Loucy (cell line): ENCODE data around the gene DDX39A.

ENCODE experiments used
- H2AFZ ChIP-seq: fragments of 200-600 bp; sonication (generic); 2 replicates; pipeline ENCODE4 v1.6.0; 2016; ENCODE audit warnings: antibody characterized with exemption, mild to moderate bottlenecking, low read length, moderate library complexity
- H3F3A ChIP-seq: fragments of 200-600 bp; 2 replicates; pipeline ENCODE4 v1.6.0; 2016; ENCODE audit warnings: antibody characterized with exemption, low read depth, mild to moderate bottlenecking
- H3K27me3 ChIP-seq: fragments of 200-600 bp; sonication (generic); 2 replicates; pipeline ENCODE4 v1.6.1; 2014; ENCODE audit warnings: low read length, mild to moderate bottlenecking; ENCODE audit not compliant: insufficient read depth, poor library complexity, severe bottlenecking
- H3K36me3 ChIP-seq: fragments of 200-600 bp; sonication (generic); 2 replicates; pipeline ENCODE4 v1.6.1; 2016; ENCODE audit warnings: low read length; ENCODE audit not compliant: insufficient read depth
- H3K4me1 ChIP-seq: fragments of 200-600 bp; sonication (generic); 2 replicates; pipeline ENCODE4 v1.5.1; 2014; ENCODE audit warnings: low read length, mild to moderate bottlenecking; ENCODE audit not compliant: insufficient read depth, poor library complexity, severe bottlenecking
- H3K4me2 ChIP-seq: fragments of 200-600 bp; sonication (generic); 2 replicates; pipeline ENCODE4 v1.6.0; 2014; ENCODE audit warnings: antibody characterized with exemption, low read length, low read depth, mild to moderate bottlenecking; ENCODE audit not compliant: poor library complexity, severe bottlenecking
- H3K4me3 ChIP-seq: fragments of 200-600 bp; sonication (generic); 2 replicates; pipeline ENCODE4 v1.5.1; 2014; ENCODE audit warnings: low read length, mild to moderate bottlenecking, mixed read lengths; ENCODE audit not compliant: poor library complexity, severe bottlenecking
- H3K79me2 ChIP-seq: fragments of 200-600 bp; sonication (generic); 2 replicates; pipeline ENCODE4 v1.6.1; 2014; ENCODE audit warnings: low read length; ENCODE audit not compliant: insufficient read depth
- H3K9ac ChIP-seq: fragments of 200-600 bp; sonication (generic); 2 replicates; pipeline ENCODE4 v1.6.0; 2014; ENCODE audit warnings: mild to moderate bottlenecking, low read depth, low read length, moderate library complexity; ENCODE audit not compliant: poor library complexity, severe bottlenecking
- H3K9me2 ChIP-seq: fragments of 200-600 bp; sonication (generic); replicated peaks from 2 replicates; pipeline ENCODE4 v1.6.1; 2016; ENCODE audit warnings: low read depth, low read length, mixed read lengths
- H3K9me3 ChIP-seq: fragments of 200-600 bp; sonication (generic); 2 replicates; pipeline ENCODE4 v1.6.1; 2014; ENCODE audit warnings: mild to moderate bottlenecking, antibody characterized with exemption, low read length, low read depth; ENCODE audit not compliant: insufficient read depth
- H4K20me1 ChIP-seq: fragments of 200-600 bp; sonication (generic); 2 replicates; pipeline ENCODE4 v1.6.0; 2014; ENCODE audit warnings: antibody characterized with exemption, low read length, mild to moderate bottlenecking; ENCODE audit not compliant: insufficient read depth, poor library complexity, severe bottlenecking
- EZH2phosphoT487 ChIP-seq: fragments of 200-600 bp; IDR thresholded peaks from 2 replicates; pipeline ENCODE4 v1.6.1; 2018; ENCODE audit warnings: antibody characterized with exemption, mild to moderate bottlenecking, moderate library complexity, borderline replicate concordance
- TF ChIP-seq, protein P1 (sequence below): fragments of 200-600 bp; sonication (generic); conservative IDR thresholded peaks from 2 replicates; pipeline ENCODE4 v1.5.1; 2014; ENCODE audit warnings: mild to moderate bottlenecking, antibody characterized with exemption, low read length

The DDX39A gene

GRCh38 chr19:14433554-14434501 is 14.7 kb upstream of the DDX39A start:
- H3K79me2 ChIP-seq, result peaks cover 58% of the 10 kb centered on the region

GRCh38 chr19:14432791-14433553 is 13.8 kb upstream of the DDX39A start, which contains the start of gene PKN1:
PKN1 (plus strand) TSS chr19:14433306; CDS start chr19:14433522, 216 bp downstream.
- Histone ChIP-seq H3K9me3 (no peaks in the 10 kb centered on the region), H3K4me2 (peak within 1 kb of the TSS; percentile 96), H3K9me2 (no peaks in the 10 kb centered on the region), H3K4me3 (peak within 1 kb of the TSS; percentile 93), H3F3A (no peaks in the 10 kb centered on the region), H4K20me1 (peaks cover 21% of the 10 kb centered on the region), H2AFZ (peak within 1 kb of the TSS; percentile 92), H3K9ac (peak within 1 kb of the TSS; percentile 89), H3K36me3 (no peaks in the 10 kb centered on the region), H3K4me1 (peaks cover 24% of the 10 kb centered on the region), H3K27me3 (no peaks in the 10 kb centered on the region), H3K79me2 (peaks cover 49% of the 10 kb centered on the region)
- no peak for TF ChIP-seq EZH2phosphoT487
- TF ChIP-seq, protein P1, sequence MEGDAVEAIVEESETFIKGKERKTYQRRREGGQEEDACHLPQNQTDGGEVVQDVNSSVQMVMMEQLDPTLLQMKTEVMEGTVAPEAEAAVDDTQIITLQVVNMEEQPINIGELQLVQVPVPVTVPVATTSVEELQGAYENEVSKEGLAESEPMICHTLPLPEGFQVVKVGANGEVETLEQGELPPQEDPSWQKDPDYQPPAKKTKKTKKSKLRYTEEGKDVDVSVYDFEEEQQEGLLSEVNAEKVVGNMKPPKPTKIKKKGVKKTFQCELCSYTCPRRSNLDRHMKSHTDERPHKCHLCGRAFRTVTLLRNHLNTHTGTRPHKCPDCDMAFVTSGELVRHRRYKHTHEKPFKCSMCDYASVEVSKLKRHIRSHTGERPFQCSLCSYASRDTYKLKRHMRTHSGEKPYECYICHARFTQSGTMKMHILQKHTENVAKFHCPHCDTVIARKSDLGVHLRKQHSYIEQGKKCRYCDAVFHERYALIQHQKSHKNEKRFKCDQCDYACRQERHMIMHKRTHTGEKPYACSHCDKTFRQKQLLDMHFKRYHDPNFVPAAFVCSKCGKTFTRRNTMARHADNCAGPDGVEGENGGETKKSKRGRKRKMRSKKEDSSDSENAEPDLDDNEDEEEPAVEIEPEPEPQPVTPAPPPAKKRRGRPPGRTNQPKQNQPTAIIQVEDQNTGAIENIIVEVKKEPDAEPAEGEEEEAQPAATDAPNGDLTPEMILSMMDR, result 0 out of 2 replicates have a peak, but pooled peaks have one; percentile 16

More at GRCh38 chr19:14433554-14434501, 14.7 kb upstream of the DDX39A start:
- peaks cover 27% of the 10 kb centered on the region for H3K4me1 ChIP-seq
- H2AFZ ChIP-seq, result peak overlapping the region; percentile 84
- peak overlapping the region; percentile 96 for H3K4me2 ChIP-seq
- no peaks in the 10 kb centered on the region for H3F3A ChIP-seq
- peak overlapping the region; percentile 93 for H3K4me3 ChIP-seq
- no peaks in the 10 kb centered on the region for H3K9me3 ChIP-seq
- H3K27me3 ChIP-seq, result no peaks in the 10 kb centered on the region
- H3K9me2 ChIP-seq, result no peaks in the 10 kb centered on the region
- TF ChIP-seq, protein P1, result no peak; the same call in 1 of the 2 replicates
- no peak for TF ChIP-seq EZH2phosphoT487
- H3K36me3 ChIP-seq, result no peaks in the 10 kb centered on the region
- H4K20me1 ChIP-seq, result peaks cover 21% of the 10 kb centered on the region
- peak overlapping the region; percentile 89 for H3K9ac ChIP-seq

GRCh38 chr19:14430712-14431111 is 11.6 kb upstream of the DDX39A start:
- no peak for TF ChIP-seq EZH2phosphoT487
- TF ChIP-seq, protein P1, result no peak
- H3K4me3 ChIP-seq, result no peak overlapping the region
- H2AFZ ChIP-seq, result no peak overlapping the region
- H3K9me2 ChIP-seq, result no peaks in the 10 kb centered on the region
- H3K36me3 ChIP-seq, result no peaks in the 10 kb centered on the region
- no peak overlapping the region for H3K4me2 ChIP-seq
- H4K20me1 ChIP-seq, result peaks cover 21% of the 10 kb centered on the region
- H3F3A ChIP-seq, result no peaks in the 10 kb centered on the region
- H3K79me2 ChIP-seq, result peaks cover 30% of the 10 kb centered on the region
- no peaks in the 10 kb centered on the region for H3K27me3 ChIP-seq
- H3K9me3 ChIP-seq, result no peaks in the 10 kb centered on the region
- no peak overlapping the region for H3K9ac ChIP-seq
- H3K4me1 ChIP-seq, result peaks cover 24% of the 10 kb centered on the region
